H1 (cell line): Measurements from ENCODE around the gene MSN. TPM values are rescaled to one million over a fixed set of nuclear protein-coding genes. Genes with fewer than 3 reads are reported as not detected.

Experiments
- CTCF ChIA-PET: fragments of 300-600 bp; sonication (Branson Sonifier 250); formaldehyde crosslinking; loops from one replicate; lab custom pipeline; 2021; ENCODE audit not compliant: partially characterized antibody; lab: Charles Lee
- POLR2A ChIA-PET: fragments of 300-600 bp; sonication (Branson Sonifier 250); formaldehyde crosslinking; loops from one replicate; lab custom pipeline; 2021; ENCODE audit warnings: inconsistent platforms; ENCODE audit not compliant: partially characterized antibody; lab: Charles Lee
- DNase-seq, 2 experiments: peaks; one replicate each; pipeline versions ENCODE4 v3.0.0 to v3.0.0-alpha.2; 2010 to 2022; ENCODE audit warnings: low spot score in 2 of 2, low read depth in 1 of 2, mixed read lengths in 1 of 2
- FAIRE-seq: peaks from 2 replicates; lab custom pipeline; 2011; peaks lifted over from hg19 to GRCh38; lab: Jason Lieb, UNC
- H2AFZ ChIP-seq: 2 replicates; pipeline ENCODE4 v1.8.1; 2012; ENCODE audit warnings: low read length, inconsistent platforms
- H2AK5ac ChIP-seq: 2 replicates; pipeline ENCODE4 v1.6.1; 2013; ENCODE audit warnings: low read depth, low read length
- H2BK120ac ChIP-seq: replicated peaks from 2 replicates; pipeline ENCODE3; 2013; ENCODE audit warnings: low read depth, low read length, inconsistent platforms
- H2BK12ac ChIP-seq: 2 replicates; pipeline ENCODE4 v1.6.1; 2013; ENCODE audit warnings: low read depth, low read length
- H2BK15ac ChIP-seq: 2 replicates; pipeline ENCODE4 v1.6.1; 2013; ENCODE audit warnings: low read length
- H2BK20ac ChIP-seq: 2 replicates; pipeline ENCODE4 v1.6.1; 2013; ENCODE audit warnings: low read length
- H2BK5ac ChIP-seq: 2 replicates; pipeline ENCODE4 v1.6.1; 2013; ENCODE audit warnings: low read depth, low read length
- H3K14ac ChIP-seq: 2 replicates; pipeline ENCODE4 v1.6.1; 2013; ENCODE audit warnings: inconsistent platforms; ENCODE audit not compliant: insufficient read length
- H3K18ac ChIP-seq: 2 replicates; pipeline ENCODE4 v1.6.1; 2013; ENCODE audit warnings: low read length; ENCODE audit errors: extremely low read depth
- H3K23ac ChIP-seq: 2 replicates; pipeline ENCODE4 v1.6.1; 2013; ENCODE audit warnings: inconsistent platforms; ENCODE audit not compliant: insufficient read length
- H3K23me2 ChIP-seq: 2 replicates; pipeline ENCODE4 v1.6.1; 2013; ENCODE audit warnings: low read depth, low read length
- H3K27ac ChIP-seq: 2 replicates; pipeline ENCODE4 v1.6.1; 2011; ENCODE audit warnings: low read depth, low read length, inconsistent platforms
- H3K27me3 ChIP-seq, 4 experiments: replicated peaks in 1 of 4; 1 replicate in 1 of 4; 2 replicates in 3 of 4; pipeline versions ENCODE4 v1.6.1 to v1.8.1; 2011 to 2013; ENCODE audit warnings: low read length in 3 of 4, mild to moderate bottlenecking in 3 of 4, inconsistent platforms in 2 of 4, mixed read lengths in 2 of 4, moderate library complexity in 1 of 4; ENCODE audit not compliant: control insufficient read depth in 3 of 4, insufficient read depth in 3 of 4; ENCODE audit errors: extremely low read depth in 1 of 4
- H3K36me3 ChIP-seq, 4 experiments: 2 replicates each; pipeline versions ENCODE4 v1.6.1 to v1.8.1; 2011 to 2013; ENCODE audit warnings: mild to moderate bottlenecking in 4 of 4, low read length in 3 of 4, moderate library complexity in 2 of 4, control low read depth in 1 of 4, inconsistent platforms in 1 of 4; ENCODE audit not compliant: insufficient read depth in 4 of 4, control insufficient read depth in 2 of 4
- H3K4ac ChIP-seq: replicated peaks from 2 replicates; pipeline ENCODE3; 2013; ENCODE audit warnings: low read length, low read depth, mixed read lengths, inconsistent platforms; ENCODE audit not compliant: insufficient read length
- H3K4me1 ChIP-seq, 4 experiments: replicated peaks in 1 of 4; 1 replicate in 1 of 4; 2 replicates in 3 of 4; pipeline versions ENCODE4 v1.6.1 to v1.8.1; 2011 to 2013; ENCODE audit warnings: low read length in 3 of 4, inconsistent platforms in 2 of 4, mixed read lengths in 1 of 4; ENCODE audit not compliant: insufficient read depth in 4 of 4, control insufficient read depth in 3 of 4
- H3K4me2 ChIP-seq, 2 experiments: 2 replicates each; pipeline versions ENCODE4 v1.6.1 to v1.8.1; 2011 to 2013; ENCODE audit warnings: low read depth in 2 of 2, low read length in 2 of 2, control low read depth in 1 of 2, inconsistent platforms in 1 of 2, mild to moderate bottlenecking in 1 of 2; ENCODE audit not compliant: insufficient read depth in 1 of 2
- H3K4me3 ChIP-seq, 4 experiments: fragments of 200-600, 300-600 bp in 1 of 4; sonication (generic), shearing (Covaris generic), sonication (Bioruptor Twin) in 1 of 4; 2 replicates each; pipeline versions ENCODE4 v1.5.1 to v1.8.1; 2011 to 2016; ENCODE audit warnings: low read length in 4 of 4, low read depth in 3 of 4, control low read depth in 2 of 4, inconsistent platforms in 2 of 4, mild to moderate bottlenecking in 2 of 4, mixed read lengths in 1 of 4, moderate library complexity in 1 of 4; ENCODE audit not compliant: insufficient read depth in 2 of 4; ENCODE audit errors: extremely low read depth in 1 of 4
- H3K56ac ChIP-seq: replicated peaks from 2 replicates; pipeline ENCODE3; 2013; ENCODE audit warnings: low read depth, mild to moderate bottlenecking, mixed read lengths, low read length, inconsistent platforms; ENCODE audit not compliant: insufficient read length
- H3K79me1 ChIP-seq: 2 replicates; pipeline ENCODE4 v1.6.1; 2013; ENCODE audit warnings: low read depth, low read length, control low read depth
- H3K79me2 ChIP-seq, 2 experiments: 2 replicates each; pipeline versions ENCODE4 v1.6.1 to v1.8.1; 2012 to 2013; ENCODE audit warnings: low read length in 2 of 2, mild to moderate bottlenecking in 2 of 2, inconsistent platforms in 1 of 2; ENCODE audit not compliant: insufficient read depth in 2 of 2, control insufficient read depth in 1 of 2
- H3K9ac ChIP-seq, 4 experiments: replicated peaks in 1 of 4; 1 replicate in 1 of 4; 2 replicates in 3 of 4; pipeline versions ENCODE4 v1.6.1 to v1.8.1; 2011 to 2013; ENCODE audit warnings: low read depth in 3 of 4, low read length in 3 of 4, control low read depth in 2 of 4, mild to moderate bottlenecking in 2 of 4, moderate library complexity in 2 of 4, inconsistent platforms in 1 of 4; ENCODE audit errors: extremely low read depth in 1 of 4
- H3K9me3 ChIP-seq, 2 experiments: 2 replicates each; pipeline versions ENCODE4 v1.6.1 to v1.8.1; 2012 to 2013; ENCODE audit warnings: mild to moderate bottlenecking in 2 of 2, moderate library complexity in 2 of 2, control low read depth in 1 of 2, inconsistent platforms in 1 of 2, low read depth in 1 of 2, low read length in 1 of 2, mixed read lengths in 1 of 2; ENCODE audit not compliant: insufficient read depth in 2 of 2
- H4K20me1 ChIP-seq, 2 experiments: replicated peaks in 1 of 2; 2 replicates each; pipeline versions ENCODE3 to v1.8.1; 2011 to 2013; ENCODE audit warnings: inconsistent platforms in 2 of 2, low read length in 2 of 2, mild to moderate bottlenecking in 1 of 2; ENCODE audit not compliant: insufficient read depth in 2 of 2, control insufficient read depth in 1 of 2
- H4K5ac ChIP-seq: 2 replicates; pipeline ENCODE4 v1.6.1; 2013; ENCODE audit warnings: low read length, low read depth, mixed read lengths, inconsistent platforms; ENCODE audit not compliant: insufficient read length
- H4K8ac ChIP-seq: 2 replicates; pipeline ENCODE4 v1.8.0; 2013; ENCODE audit warnings: mild to moderate bottlenecking, moderate library complexity, low read length, inconsistent platforms; ENCODE audit not compliant: insufficient read depth; ENCODE audit errors: extremely low read depth
- H4K91ac ChIP-seq: replicated peaks from 2 replicates; pipeline ENCODE3; 2013; ENCODE audit warnings: low read length, mixed read lengths, inconsistent platforms; ENCODE audit not compliant: insufficient read length
- BRCA1 ChIP-seq: IDR thresholded peaks from 2 replicates; pipeline ENCODE4 v1.6.1; 2012; ENCODE audit warnings: low read depth, low read length, improper control_type of control experiment
- KDM5A ChIP-seq: fragments of 200-600 bp; IDR thresholded peaks from 2 replicates; pipeline ENCODE4 v1.7.1; 2012; ENCODE audit warnings: mild to moderate bottlenecking, low read length, inconsistent platforms, mixed read lengths
- WGBS, 2 experiments: shearing (Covaris generic) in 1 of 2; methylation state at CpG; one replicate each; pipeline versions ENCODE4 v1.1.6 to v1.1.7; 2013 to 2015; ENCODE audit warnings: low lambda C conversion rate in 2 of 2, mixed read lengths in 2 of 2, inconsistent platforms in 1 of 2, low coverage in 1 of 2, missing lambda C conversion rate in 1 of 2; ENCODE audit not compliant: insufficient replicate concordance in 2 of 2, insufficient coverage in 1 of 2, insufficient read length in 1 of 2; ENCODE audit errors: extremely low coverage in 1 of 2, missing lambda C conversion rate in 1 of 2; 5-methylcytosine and 5-hydroxymethylcytosine counted together
- polyA plus RNA-seq, 7 experiments: library from polyadenylated mRNA; depleted of rRNA in 3 of 7; stranded (reverse) in 5 of 7; unstranded in 2 of 7; fragments of >200 nt in 5 of 7; fragments of 200-250 nt in 2 of 7; gene quantifications; 1 replicate in 5 of 7; 2 replicates in 1 of 7; 4 replicates in 1 of 7; pipeline versions ENCODE4 v1.2.1 to v1.2.3, GENCODE V29; 2011 to 2013; ENCODE audit warnings: missing spikeins in 2 of 7, mixed read lengths in 2 of 7
- total RNA-seq: library from RNA; stranded (reverse); fragmentation: NEBNext Ultra II Directional; extraction: Animal tissue kit (Norgen Biotek cat#: 25700); gene quantifications from 2 replicates; pipeline ENCODE4 v1.2.1, GENCODE V29; 2021

Gene MSN
- total and polyA plus RNA-seq, 2 of the 8 experiments (the other 6 are each of a cell fraction or from before 2014, with no cell fraction given) = 112 to 133 TPM

DNA sequence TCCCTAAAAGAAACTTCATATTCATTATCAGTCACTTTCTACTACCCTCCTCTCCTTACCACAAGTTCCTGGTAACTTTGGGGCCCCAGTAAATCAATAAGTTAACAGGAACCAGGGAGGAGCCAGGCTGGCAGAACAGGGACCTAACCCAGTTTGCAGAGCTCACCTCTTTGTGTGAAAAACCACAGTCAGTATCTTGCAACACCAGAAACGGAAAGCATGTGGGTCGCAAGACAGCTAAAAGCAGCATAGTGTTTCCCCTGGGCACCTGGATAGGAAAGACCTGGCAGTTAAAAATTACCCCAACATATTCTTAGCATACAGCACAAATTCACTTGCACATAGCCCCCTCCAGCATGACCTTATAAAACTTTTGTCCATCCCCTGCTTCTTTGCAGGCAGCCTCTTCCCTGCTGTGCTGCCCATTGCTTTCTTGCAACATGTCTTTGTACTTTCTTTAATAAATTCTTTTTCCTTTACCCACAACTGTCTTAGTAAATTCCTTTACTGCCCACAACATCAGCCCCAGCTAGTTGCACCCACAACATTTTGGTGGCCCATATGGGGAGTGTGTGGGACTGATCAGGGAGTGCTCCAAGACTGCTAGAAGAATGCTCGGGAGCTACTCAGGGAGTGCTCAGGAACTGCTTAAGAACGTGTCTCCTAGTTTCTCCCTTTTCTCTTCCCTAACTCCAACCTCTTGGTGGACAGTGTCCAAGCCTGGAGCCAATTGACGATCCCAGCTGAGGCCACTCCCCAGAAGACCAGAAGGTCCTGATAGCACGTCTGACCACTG, 83.4 kb downstream of the MSN start:
- no peak for TF ChIP-seq BRCA1
- TF ChIP-seq KDM5A = no peak
- TF ChIP-seq, all 59 proteins: peak for 0
- Histone ChIP-seq H3K27ac (no peak overlapping the region), H4K91ac (no peak overlapping the region), H4K5ac (no peak overlapping the region), H3K4me3 (no peak overlapping the region), H3K23me2 (no peaks in the 10 kb centered on the region), H3K4ac (no peak overlapping the region), H3K4me1 (no peaks in the 10 kb centered on the region), H2AFZ (no peak overlapping the region), H3K9me3 (peaks cover 0 to 7% of the 10 kb centered on the region in 2 experiments; a peak in 1 of 4 replicates), H2BK20ac (no peak overlapping the region), H3K36me3 (no peaks in the 10 kb centered on the region), H2BK120ac (no peak overlapping the region), H3K23ac (no peak overlapping the region), H4K20me1 (no peaks in the 10 kb centered on the region), H3K18ac (no peak overlapping the region), H4K8ac (no peak overlapping the region), H3K4me2 (no peak overlapping the region), H3K9ac (no peak overlapping the region), H3K14ac (no peak overlapping the region), H2BK15ac (no peak overlapping the region), H3K79me1 (no peaks in the 10 kb centered on the region), H3K79me2 (no peaks in the 10 kb centered on the region), H3K56ac (no peak overlapping the region), H2BK12ac (no peak overlapping the region), H2AK5ac (no peak overlapping the region), H2BK5ac (no peak overlapping the region), H3K27me3 (no peaks in the 10 kb centered on the region)
- no peak for FAIRE-seq
- DNase-seq = no peak
- POLR2A ChIA-PET = no interaction called here
- CTCF ChIA-PET = no interaction called here
- 89% methylated on average over 5 of the region's 6 CpGs; no CpG with 5 or more reads in 1 of the 2 experiments for WGBS, 2 experiments
